Brain microvascular endothelial cell (primary cell): Measurements from ENCODE around the gene PCDHA2.

Experiments
- DNase-seq: peaks from one replicate; pipeline ENCODE4 v3.0.0-alpha.2; 2020
- H3K27ac ChIP-seq: fragments of 250-450 bp; sonication (Bioruptor Pico); 2 replicates; pipeline ENCODE4 v1.5.1; 2020; ENCODE audit warnings: mild to moderate bottlenecking, moderate library complexity
- H3K27me3 ChIP-seq: fragments of 250-450 bp; sonication (Bioruptor Pico); replicated peaks from 2 replicates; pipeline ENCODE4 v1.5.1; 2020; ENCODE audit warnings: mild to moderate bottlenecking
- H3K36me3 ChIP-seq: fragments of 250-450 bp; sonication (Bioruptor Pico); replicated peaks from 2 replicates; pipeline ENCODE4 v1.5.1; 2020; ENCODE audit warnings: mild to moderate bottlenecking
- H3K4me3 ChIP-seq: 2 replicates; pipeline ENCODE4 v1.5.1; 2011; ENCODE audit warnings: low read depth, mild to moderate bottlenecking, control low read depth, low read length, moderate library complexity
- CTCF ChIP-seq: IDR thresholded peaks from 2 replicates; pipeline ENCODE4 v1.5.1; 2011; ENCODE audit warnings: low read depth, mild to moderate bottlenecking, moderate library complexity, low read length, control low read depth, inconsistent platforms; ENCODE audit errors: missing control alignments
- in situ Hi-C: cut with HindIII; loops from 2 replicates; pipeline ENCODE4 v1.10.0; 2017; ENCODE audit warnings: low sequenced_read_pairs, low pct_ligation_motif_present

PCDHA2 gene

DNA sequence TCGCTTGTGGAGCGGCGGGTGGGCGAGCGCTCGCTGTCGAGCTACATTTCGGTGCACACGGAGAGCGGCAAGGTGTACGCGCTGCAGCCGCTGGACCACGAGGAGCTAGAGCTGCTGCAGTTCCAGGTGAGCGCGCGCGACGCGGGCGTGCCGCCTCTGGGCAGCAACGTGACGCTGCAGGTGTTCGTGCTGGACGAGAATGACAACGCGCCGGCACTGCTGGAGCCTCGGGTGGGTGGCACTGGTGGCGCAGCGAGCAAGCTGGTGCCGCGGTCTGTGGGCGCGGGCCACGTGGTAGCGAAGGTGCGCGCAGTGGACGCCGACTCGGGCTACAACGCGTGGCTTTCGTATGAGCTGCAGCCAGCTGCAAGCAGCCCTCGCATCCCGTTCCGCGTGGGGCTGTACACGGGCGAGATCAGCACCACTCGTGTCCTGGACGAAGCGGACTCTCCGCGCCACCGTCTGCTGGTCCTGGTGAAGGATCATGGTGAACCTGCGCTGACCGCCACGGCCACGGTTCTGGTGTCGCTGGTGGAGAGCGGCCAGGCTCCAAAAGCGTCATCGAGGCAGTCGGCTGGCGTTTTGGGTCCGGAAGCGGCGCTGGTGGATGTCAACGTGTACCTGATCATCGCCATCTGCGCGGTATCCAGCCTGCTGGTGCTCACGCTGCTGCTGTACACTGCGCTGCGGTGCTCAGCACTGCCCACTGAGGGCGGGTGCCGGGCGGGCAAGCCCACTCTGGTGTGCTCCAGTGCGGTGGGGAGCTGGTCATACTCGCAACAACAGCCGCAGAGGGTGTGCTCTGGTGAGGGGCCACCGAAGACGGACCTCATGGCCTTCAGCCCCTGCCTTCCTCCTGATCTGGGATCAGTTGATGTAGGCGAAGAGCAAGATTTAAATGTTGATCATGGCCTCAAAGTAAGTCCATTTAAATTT, 48.4 kb downstream of the PCDHA2 start:
- H3K27ac ChIP-seq = no peak overlapping the region
- no peak for TF ChIP-seq CTCF
- in situ Hi-C loops = no loop called here
- no peaks in the 10 kb centered on the region for H3K36me3 ChIP-seq
- no peak for DNase-seq
- no peak overlapping the region for H3K4me3 ChIP-seq
- no peaks in the 10 kb centered on the region for H3K27me3 ChIP-seq
